Measurements from ENCODE around the gene CSNK1G1.
"Not testable (repeated sequence)": the region's sequence is repeated elsewhere in the genome, so short reads cannot be mapped to it uniquely, and the experiment has no call there.

The CSNK1G1 gene

DNA sequence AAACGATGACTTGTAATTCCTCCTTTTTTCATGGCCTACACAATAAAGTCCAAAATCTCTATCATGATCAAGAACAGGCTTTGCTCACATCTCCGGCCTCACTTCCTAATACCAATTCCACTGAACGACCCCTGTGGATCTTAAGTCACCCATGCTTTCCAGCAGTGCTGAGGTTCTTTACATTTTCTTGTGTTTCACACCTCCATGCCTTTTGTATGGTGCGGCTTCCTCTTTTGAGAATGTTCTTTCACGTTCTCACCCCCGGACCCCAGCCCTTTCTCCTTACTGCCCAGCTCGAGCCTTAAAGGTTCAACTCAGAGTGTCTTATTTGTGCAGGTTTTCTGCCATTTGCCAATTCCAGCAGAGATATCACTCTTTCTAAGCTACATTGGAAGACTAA is 70.1 kb downstream of the CSNK1G1 start:
- DNase-seq: no peak

DNA sequence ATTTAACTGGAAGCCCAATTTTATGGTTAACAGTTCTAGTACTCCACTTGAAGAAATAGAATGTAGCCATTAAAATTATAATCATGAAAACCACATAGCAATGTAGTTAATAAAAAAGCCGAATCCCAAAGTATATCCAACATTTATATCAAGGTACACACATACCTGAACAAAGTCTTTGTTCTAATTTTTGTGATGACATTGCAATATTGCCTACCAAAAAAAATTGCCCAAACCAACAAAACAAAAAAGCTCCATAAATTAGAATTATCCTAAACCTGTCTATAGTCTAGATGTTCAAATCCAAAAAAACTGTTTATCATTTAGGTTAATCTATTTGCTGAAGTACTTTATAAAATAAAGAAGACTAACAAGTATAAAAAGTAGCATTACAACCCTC is 70.8 kb downstream of the CSNK1G1 start:
- no peak for DNase-seq

DNA sequence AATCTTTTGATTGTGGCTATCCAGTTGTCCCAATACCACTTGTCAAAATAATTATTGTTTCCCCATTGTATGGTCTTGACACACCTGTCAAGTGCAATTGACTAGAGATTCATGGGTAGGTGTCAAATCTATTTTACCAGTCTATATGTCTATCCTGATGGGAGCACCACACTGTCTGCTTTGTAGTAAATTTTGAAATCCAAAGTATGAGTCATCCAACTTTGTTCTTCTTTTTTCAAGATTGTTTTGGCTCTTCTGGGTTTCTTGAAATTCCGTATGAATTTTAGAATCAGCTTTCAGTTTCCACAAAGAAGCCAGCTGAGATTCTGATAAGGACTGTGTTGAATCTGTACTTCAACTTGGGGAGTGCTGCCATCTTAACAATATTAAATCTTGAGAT is 71.9 kb downstream of the CSNK1G1 start:
- DNase-seq: no peak

DNA sequence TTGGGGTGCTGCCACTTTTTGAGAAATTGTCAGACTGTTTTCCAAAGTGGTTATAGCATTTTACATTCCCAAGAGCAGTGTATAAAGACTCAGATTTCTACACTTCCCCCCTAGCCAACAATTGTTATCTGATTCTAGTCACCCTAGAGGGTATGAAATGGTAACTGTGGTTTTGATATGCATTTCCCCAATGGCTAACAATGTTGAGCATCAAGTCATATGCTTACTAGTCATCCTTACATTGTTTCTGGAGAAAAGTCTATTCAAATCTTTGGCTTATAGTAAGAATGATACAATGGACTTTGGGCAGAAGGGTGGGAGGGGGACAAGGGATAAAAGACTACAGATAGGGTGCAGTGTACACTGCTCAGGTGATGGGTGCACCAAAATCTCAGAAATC is 73.3 kb downstream of the CSNK1G1 start:
- no peak for DNase-seq

DNA sequence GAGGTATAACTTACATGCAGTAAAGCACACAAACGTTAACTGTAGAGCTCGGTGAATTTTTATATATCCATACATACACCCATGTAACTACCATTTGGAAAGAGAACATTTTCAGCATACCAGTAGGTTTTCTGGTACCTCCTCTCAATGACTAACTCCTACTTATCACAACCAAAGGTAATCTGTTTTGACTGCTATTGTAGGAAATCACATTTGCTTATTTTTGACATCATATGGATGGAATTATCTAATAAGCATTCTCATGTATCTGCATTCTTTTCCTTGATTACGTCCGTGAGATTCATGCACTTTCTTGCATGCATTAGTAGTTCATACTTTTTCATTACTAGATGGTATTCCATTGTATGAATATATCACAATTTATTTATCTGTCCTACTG is 76.8 kb downstream of the CSNK1G1 start:
- DNase-seq: no peak

DNA sequence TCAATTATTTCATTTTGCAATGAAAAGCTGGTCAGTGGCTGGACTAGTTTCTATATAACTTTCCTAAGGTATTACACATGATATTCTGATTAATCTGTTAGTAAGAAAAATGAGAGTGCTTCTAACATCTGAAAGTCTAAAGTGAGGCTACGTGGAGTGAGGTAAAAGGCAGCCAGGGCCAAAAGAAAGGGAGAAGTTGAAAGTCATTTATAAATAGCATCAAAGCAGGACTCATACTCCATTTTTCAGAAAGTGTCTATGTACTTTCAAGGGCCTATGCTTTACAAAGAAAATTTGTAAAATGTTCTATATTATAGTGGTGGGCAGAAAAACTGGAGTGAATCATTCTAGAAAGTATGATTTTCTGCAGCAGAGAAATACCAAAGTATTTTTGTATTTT is 80.0 kb downstream of the CSNK1G1 start:
- no peak for DNase-seq

DNA sequence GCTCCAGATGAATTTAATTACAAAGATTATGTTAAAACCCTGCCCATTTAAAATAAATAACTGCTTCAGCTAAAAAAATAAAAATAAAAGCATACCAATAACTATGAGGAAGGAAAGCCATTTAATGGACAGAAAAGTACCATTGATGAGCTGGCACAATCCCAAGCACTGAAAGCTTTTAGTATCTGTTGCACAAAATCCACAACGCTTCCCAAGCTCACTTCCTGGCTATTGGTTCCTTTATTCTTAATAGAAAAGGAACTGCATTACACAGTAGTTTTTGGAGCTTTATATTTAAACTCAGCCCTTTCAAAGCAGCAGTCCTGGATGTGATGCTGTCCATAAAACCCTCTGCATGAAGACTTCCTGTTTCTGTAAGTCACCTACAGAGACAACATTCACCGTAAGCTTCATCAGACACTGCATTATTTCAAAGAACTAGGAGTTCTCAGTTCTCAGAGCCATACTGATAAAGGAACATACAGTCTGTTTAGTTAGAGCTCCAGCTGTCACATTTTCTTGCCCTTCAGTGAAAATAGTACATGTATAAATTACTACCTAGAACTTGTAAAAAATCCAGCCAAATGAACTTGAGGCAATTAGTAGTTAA is 81.5 kb downstream of the CSNK1G1 start:
- DNase-seq: no peak

DNA sequence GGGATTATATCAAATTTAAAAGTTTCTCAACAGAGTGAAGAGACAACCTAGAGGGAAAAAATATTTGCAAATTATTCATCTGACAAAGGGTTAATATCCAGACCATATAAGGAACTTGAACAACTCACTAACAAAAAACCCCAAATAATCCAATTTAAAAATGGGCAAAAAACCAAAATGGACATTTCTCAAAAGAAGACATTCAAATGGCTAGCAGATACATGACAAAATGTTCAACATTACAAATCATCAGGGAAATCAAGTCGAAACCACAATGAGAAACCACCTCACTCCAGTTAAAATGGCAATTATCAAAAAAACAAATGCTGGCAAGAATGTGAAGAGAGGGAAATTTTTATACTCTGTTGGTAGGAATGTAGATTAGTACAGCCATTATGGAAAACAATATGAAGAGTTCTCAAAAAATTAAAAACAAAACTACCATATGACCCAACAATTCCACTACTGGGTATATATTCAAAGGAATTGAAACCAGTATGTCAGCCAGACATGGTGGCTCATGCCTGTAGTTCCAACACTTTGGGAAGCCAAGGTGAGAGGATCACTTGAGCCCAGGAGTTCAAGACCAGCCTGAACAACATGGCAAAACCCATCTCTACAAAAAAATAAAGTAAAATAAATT is 88.5 kb downstream of the CSNK1G1 start:
- no peak for DNase-seq

DNA sequence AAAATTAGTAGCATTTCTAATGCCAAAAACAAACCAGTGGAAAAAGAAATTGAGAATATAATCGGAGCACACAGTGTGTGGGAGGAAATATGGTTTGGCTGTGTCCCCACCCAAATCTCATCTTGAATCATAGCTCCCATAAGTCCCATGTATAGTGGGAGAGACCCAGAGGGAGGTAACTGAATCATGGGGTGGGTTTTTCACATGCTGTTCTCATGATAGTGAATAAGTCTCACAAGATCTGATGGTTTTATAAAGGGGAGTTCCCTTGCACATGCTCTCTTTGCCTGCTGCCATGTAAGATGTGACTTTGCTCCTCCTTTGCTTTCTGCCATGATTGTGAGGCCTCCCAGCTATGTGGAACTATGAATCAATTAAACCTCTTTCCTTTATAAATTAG is 90.8 kb downstream of the CSNK1G1 start:
- DNase-seq: not testable (repeated sequence)

DNA sequence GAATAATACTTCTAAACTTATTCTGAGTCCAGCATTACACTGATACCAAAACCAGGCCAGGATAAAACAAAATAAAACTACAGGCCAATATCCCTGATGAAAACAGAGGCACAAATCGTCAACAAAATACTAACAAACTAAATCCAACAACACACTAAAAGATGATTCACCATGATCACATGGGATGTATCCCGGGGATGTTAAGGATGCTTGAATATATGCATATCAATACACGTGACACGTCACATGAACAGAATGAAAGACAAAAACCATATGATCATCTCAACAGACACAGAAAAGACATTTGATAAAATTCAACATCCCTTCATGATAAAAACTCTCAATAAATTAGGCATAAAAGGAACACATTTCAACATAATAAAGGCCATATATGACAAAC is 91.5 kb downstream of the CSNK1G1 start:
- DNase-seq: no peak

DNA sequence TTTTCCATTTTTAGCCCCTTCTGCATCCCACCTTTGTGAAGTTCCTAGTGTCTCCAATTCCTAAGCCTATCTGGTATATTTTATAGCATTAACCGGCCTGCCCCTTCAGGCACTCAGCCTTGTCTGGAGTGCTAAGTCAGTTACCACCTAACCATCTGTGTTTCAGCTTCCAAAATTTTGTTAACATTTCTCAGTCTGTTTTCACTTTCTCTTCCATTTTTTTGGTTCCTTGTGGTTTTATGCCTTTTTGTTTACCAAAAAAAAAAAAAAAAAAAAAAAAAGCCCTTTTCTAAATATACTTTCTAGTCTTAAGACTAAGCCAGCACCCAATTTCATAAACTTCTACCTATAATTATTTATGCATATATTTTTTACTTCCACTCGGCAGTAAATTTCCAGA is 92.4 kb downstream of the CSNK1G1 start:
- no peak for DNase-seq

DNA sequence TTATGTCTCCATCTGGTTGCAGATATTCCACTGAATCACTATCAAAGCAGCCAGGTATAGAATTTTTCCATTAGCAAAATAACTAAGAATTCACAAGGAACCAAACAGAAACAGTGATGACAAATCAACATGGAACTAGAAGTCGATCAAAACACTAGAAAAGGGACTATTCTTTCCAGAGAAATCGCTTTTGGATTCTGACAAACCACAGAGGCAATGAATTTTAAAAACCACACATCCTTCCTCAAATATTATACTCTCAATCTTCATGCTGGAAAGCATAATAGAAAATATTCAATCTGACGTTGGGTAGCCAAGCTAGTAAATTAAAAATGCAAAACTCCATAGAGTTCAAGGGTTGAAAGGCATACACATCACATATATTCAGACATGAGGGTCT is 99.9 kb downstream of the CSNK1G1 start:
- no peak for DNase-seq

DNA sequence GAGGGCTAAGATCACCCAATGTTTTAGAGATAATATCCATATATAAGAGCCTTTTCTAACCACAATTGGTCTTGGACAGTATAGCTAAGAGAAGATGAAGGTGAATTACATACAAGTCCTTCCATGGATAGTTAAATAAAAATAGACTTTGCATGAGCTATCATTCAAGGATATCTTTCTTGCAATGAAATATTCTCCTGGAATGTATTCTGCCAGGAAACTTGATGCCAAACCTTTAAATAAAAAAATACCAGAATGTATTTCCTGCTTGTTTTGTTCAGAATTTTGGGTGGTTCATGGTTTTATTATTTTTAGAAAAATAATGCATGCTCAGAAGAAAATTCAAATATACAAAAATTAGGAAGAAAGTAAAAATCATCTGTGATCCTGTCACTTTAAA is 104.3 kb downstream of the CSNK1G1 start:
- no peak for DNase-seq

DNA sequence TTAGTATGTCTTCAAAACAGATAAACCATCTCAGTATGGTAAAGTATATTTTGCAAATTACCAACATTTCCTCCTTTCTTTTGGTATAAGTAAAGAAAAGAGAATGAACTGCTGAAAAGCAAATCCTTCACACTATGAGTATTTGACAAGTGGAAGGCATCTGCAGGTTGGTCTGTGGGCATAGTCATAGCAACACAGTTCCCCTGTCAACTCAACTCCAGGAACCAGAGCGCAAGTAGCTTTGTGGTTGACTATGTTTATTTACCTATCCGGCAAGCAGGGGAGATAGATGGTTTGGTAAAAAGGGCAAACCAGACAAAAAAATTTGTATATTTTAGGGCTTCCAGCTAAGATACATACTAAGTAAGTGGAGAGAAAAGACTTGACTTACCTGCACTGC is 104.9 kb downstream of the CSNK1G1 start:
- no peak for DNase-seq

DNA sequence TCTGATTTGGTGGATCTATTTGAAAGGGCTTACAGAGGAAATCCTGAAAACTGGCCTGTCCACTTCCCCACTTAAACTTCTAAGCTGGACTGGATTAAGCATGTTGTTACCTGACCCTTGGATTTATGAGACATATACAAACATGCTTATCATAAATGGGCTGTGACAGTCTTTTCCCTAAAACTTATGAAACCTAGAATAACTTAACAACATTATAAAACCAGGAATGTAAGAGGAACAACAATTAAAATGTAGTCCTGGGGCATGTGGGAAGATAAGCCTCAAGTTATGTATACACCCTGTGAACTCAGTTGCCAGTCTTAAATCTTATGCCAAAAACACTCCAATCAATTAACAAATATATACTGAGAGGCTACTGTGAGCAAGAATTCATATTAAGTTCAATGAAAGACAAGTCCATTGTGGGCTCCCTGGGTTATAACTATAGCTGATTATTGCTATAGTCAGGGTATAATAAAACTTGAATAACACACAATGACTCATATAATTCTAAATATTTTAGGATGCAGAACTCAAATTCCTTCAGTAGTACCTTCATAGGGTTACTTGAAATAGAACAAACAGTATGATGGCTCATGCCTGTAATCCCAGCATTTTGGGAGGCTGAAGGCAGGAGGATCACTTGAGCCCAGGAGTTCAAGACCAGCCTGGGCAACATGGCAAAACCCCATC is 105.9 kb downstream of the CSNK1G1 start:
- DNase-seq: no peak

DNA sequence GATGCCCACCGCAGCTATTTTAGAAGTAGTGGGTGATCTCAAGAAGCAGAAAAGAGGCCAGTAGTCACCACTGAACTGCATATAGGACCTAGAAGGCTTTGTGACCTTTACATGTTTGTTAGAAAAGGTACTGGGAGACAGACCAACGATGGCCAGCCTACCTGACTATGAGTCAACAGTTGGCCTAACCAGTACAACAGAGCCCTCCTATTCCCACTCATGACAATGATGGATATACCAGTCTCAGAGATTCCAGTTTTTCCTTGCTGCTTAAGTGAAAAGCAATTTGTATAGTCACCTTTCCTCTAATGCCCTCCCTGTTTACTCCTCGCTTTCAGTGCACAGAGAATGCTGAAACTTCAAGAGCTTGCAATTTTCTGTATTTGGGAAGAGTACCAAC is 106.6 kb downstream of the CSNK1G1 start:
- DNase-seq: no peak

DNA sequence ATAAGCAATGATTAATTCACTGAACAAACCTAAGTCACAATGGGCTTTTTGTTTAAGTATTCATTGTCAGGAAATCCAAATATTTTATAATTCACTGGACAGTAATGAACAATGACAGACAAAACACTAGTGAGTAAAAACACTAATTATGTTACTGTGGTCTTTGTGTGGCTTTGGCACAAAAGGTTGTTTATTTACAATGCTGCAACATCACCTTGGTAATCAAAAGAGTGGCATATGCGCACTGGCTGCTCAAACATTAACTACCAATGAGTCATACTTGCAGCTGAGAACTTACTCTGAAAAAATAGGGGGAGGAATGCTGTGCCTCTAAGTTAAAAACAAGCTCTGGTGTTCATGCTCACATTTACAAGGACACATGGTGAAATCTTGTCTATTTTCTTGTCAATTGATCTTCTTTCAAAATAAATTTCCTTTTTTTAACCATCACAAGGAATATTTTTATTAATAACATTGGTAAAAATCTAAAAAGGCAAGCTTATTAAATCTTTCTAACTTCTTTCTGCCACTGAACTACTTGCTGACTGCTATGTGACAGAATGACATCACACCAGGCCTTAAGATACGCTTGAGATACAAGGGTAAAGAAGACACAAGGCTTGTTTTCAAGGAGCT is 107.9 kb downstream of the CSNK1G1 start:
- no peak for DNase-seq

DNA sequence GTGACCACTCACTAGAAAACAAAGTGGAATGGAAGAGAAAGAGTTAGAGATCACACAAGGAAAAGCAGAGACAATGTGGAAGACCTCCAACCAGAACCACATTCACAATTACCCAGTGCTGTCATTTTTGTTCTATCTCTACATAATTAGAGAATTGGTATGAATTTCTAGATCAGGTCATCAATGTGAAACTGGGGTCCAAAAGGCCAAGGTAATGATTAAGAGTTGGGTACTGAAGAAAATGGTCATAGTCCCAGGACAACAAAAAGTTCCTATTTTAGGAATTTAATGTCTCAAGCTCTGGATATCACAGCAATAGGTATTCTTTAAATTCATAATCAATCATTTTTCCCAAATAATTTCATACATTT is 108.5 kb downstream of the CSNK1G1 start:
- no peak for DNase-seq

DNA sequence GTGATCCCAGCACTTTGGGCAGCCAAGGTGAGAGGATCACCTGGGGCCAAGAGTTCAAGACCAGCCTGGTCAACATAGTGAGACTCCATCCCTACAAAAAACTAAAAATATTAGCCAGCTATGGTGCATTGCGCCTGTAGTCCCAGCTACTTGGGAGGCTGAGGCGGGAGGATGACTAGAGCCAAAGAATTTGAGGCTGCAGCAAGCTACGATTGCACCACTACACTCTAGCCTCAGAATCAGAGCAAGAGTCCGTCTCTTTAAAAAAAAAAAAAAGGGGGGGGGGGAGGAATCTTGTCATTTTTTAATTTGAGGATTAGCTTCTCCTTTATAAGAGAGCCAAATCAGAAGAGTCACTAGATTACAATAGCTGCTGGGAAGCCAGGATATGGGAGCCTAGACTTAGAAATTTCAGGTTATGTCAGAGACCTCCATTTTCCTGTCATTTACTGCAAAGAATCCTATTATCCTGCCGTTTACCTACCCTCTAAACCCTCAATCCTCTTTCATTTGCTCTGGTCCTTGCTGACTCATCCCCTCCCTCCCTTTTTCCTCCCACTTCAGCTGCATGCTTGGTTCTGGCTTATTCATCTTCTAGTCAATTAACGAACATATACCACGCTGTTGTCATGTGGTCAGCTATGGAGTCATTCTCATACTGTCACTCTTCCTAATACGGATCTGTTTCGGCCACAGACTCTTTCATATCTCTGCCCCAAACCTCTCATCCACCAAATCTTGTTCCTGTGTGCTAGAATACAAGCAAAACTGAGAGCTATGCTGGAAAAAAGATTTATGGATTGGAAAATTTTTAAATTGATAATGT is 109.4 kb downstream of the CSNK1G1 start:
- peak; percentile 5 for DNase-seq

DNA sequence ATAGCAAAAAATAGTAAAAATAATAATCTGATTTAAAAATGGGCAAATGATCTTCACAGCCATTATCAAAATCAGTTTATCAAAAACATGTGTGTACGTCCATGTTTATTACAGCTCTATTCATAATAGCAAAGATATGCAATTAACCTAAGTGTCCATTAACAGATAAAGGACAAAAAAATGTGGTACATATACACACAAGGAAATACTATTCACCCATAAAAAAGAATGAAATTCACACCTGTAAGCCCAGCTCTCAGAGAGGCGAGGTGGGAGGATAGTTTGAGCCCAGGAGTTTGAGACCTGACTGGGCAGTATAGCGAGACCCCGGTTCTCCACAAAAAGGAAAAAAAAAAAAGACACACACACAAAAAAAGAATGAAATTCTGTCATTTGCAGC is 110.6 kb downstream of the CSNK1G1 start:
- DNase-seq: no peak

DNA sequence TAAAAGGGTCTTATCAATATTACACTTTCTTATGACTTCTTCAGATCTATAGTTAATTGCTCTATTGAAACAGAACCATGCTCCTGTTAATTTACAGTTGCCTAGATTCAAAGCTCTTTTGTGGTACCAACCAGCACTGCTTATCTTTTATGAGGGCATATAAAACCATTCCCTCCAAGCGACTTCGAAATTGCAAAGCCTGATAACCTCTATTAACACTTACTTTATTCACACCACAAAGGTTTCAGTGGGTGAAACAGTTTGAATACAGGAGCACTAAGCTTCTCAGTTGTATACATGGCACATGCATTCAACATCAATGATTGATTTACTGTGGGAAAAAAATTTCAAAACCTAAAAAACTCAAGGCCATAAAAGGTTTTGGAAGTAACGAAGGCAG is 118.3 kb downstream of the CSNK1G1 start:
- no peak for DNase-seq

DNA sequence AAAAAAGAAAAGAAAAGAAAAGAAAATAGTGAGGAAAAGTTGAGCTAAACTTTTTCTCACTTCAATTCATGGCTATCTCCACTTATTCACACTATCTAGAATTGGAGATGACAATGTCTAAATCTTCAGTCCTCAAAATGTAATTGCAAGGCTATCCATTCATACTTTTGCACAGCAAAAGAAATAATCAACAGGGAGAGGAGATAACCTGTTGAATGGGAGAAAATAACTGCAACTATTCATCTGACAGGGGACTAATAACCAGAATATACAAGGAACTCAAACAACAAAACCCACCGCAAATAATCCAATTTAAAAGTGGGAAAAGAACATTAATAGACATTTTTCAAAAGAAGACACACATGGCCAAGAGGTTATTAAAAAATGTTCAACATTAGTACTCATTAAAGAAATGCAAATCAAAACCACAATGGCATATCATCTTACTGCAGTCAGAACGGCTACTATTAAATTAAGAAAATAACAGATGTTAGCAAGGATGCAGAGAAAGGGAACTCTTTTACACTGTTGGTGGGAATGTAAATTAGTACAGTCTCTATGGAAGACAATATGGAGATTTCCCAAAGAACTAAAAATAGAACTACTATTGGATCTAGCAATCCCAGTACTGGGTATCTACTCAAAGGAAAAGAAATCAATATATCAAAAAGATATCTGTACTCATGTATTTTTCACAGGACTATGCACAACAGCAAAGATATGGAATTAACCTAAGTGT is 119.6 kb downstream of the CSNK1G1 start:
- no peak for DNase-seq

DNA sequence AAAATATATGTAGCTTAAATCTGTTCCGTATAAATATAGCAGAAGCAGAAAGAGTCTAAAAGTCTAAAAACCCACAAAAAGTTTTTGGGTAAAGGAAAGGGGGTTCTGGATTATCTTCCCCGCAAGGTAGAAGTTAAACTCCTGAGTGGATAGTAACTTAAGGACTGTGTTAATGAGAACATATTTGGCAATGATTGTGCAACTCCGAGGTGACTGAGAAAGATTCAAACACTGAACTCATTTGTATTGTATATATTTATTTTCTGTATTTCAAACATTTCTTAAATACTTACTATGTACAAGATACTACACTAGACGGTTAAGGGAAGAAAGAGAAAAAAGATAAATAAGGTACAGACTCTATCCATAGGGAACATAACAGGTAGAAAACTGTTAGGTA is 120.4 kb downstream of the CSNK1G1 start:
- DNase-seq: no peak
